Prostate gland (tissue), 2 donors: Measurements from ENCODE around the gene LMOD2.

ENCODE experiments used
- CTCF ChIP-seq, 4 experiments: fragments of 200-600 bp in 2 of 4; fragments of 450-650 bp in 2 of 4; sonication (generic) in 2 of 4; IDR thresholded peaks; 1 replicate in 3 of 4; 2 replicates in 1 of 4; pipeline ENCODE4 v1.5.1; 2016 to 2019; ENCODE audit warnings: antibody characterized with exemption in 4 of 4, mild to moderate bottlenecking in 2 of 4, moderate library complexity in 2 of 4
- POLR2A ChIP-seq: fragments of 450-650 bp; IDR thresholded peaks from one replicate; pipeline ENCODE4 v1.6.1; 2016; ENCODE audit warnings: antibody characterized with exemption, mild to moderate bottlenecking

- no peak for TF ChIP-seq CTCF (IDR thresholded peaks at IDR 0.05)
- no peak for TF ChIP-seq POLR2A
These were observed 13.8 kb downstream of the LMOD2 start for GRCh38 chr7:123669485-123669884.
